GM21529 (cell line): ENCODE results near the gene CCDC6.

Experiments used
- ATAC-seq: cut with Tn5 transposase; IDR thresholded peaks from one replicate; pipeline ENCODE4 v1.9.1; 2021; ENCODE audit not compliant: unreplicated experiment

The CCDC6 gene

GRCh38 chr10:59854571-59854970, 51.8 kb downstream of the CCDC6 start:
- no peak for ATAC-seq

- no peak for ATAC-seq
Measured at GRCh38 chr10:59852670-59853069, 53.7 kb downstream of the CCDC6 start.

GRCh38 chr10:59851864-59852263, 54.5 kb downstream of the CCDC6 start:
- no peak for ATAC-seq

GRCh38 chr10:59847888-59848287, 58.5 kb downstream of the CCDC6 start:
- ATAC-seq, result no peak

- no peak for ATAC-seq
Measured at GRCh38 chr10:59847326-59847725, 59.0 kb downstream of the CCDC6 start.

- ATAC-seq, result no peak
Measured at GRCh38 chr10:59844436-59844835, 61.9 kb downstream of the CCDC6 start.

- no peak for ATAC-seq
Measured at GRCh38 chr10:59843748-59844147, 62.6 kb downstream of the CCDC6 start.

- ATAC-seq, result no peak
Measured at GRCh38 chr10:59839576-59839975, 66.8 kb downstream of the CCDC6 start.

- no peak for ATAC-seq
Measured at GRCh38 chr10:59838085-59838789, 68.1 kb downstream of the CCDC6 start.

GRCh38 chr10:59833810-59834209, 72.5 kb downstream of the CCDC6 start:
- ATAC-seq, result no peak

- ATAC-seq, result no peak
Measured at GRCh38 chr10:59832506-59832905, 73.8 kb downstream of the CCDC6 start.

GRCh38 chr10:59831658-59832503, 74.5 kb downstream of the CCDC6 start:
- no peak for ATAC-seq

- no peak for ATAC-seq
Measured at GRCh38 chr10:59830601-59831259, 75.6 kb downstream of the CCDC6 start.

GRCh38 chr10:59829601-59830000, 76.8 kb downstream of the CCDC6 start:
- peak; percentile 65 for ATAC-seq

- peak; percentile 51 for ATAC-seq
Measured at GRCh38 chr10:59829024-59829423, 77.3 kb downstream of the CCDC6 start.

GRCh38 chr10:59825932-59826331, 80.4 kb downstream of the CCDC6 start:
- ATAC-seq, result no peak

GRCh38 chr10:59823751-59824150, 82.6 kb downstream of the CCDC6 start:
- ATAC-seq, result no peak

- ATAC-seq, result no peak
Measured at GRCh38 chr10:59823111-59823510, 83.2 kb downstream of the CCDC6 start.

- no peak for ATAC-seq
Measured at GRCh38 chr10:59820471-59820870, 85.9 kb downstream of the CCDC6 start.

- no peak for ATAC-seq
Measured at GRCh38 chr10:59819683-59820082, 86.7 kb downstream of the CCDC6 start.

- no peak for ATAC-seq
Measured at GRCh38 chr10:59819265-59819664, 87.1 kb downstream of the CCDC6 start.

- ATAC-seq, result no peak
Measured at GRCh38 chr10:59817773-59818172, 88.6 kb downstream of the CCDC6 start.
